GM23338 (cell line): ENCODE data around the gene TEFM. TPM values are rescaled to one million over a fixed set of nuclear protein-coding genes. Genes with fewer than 3 reads are reported as not detected.

Experiments
- CREB1 ChIP-seq: fragments of 250-450 bp; sonication (Bioruptor Pico); IDR thresholded peaks from 2 replicates; pipeline ENCODE4 v1.5.0; 2020; ENCODE audit warnings: low read depth, mild to moderate bottlenecking, moderate library complexity
- ETS1 ChIP-seq: IDR thresholded peaks from 2 replicates; pipeline ENCODE4 v1.6.1; 2016; ENCODE audit warnings: antibody characterized with exemption
- ZNF331 ChIP-seq: fragments of 250-450 bp; sonication (Bioruptor Pico); IDR thresholded peaks from 2 replicates; pipeline ENCODE4 v1.5.0; 2020; ENCODE audit warnings: low read depth, mild to moderate bottlenecking, moderate library complexity
- polyA plus RNA-seq: library from polyadenylated mRNA; unstranded; fragments of >200 nt; fragmentation: Nextera tagmentation; extraction: Ambion mirVana; gene quantifications from 2 replicates; pipeline ENCODE4 v1.2.1, GENCODE V29; 2016
- total RNA-seq: library from RNA; depleted of rRNA; stranded (reverse); fragments of >200 nt; shearing (Covaris generic); gene quantifications from 2 replicates; pipeline ENCODE4 v1.2.3, GENCODE V29; 2014
- TF ChIP-seq, protein P1 (sequence below): fragments of 250-450 bp; sonication (Bioruptor Pico); IDR thresholded peaks from 2 replicates; pipeline ENCODE4 v1.5.0; 2020; ENCODE audit warnings: mild to moderate bottlenecking, moderate library complexity
- TF ChIP-seq, protein P2 (sequence below): IDR thresholded peaks from one replicate; pipeline ENCODE4 v1.6.1; 2018; ENCODE audit warnings: antibody characterized with exemption; ENCODE audit not compliant: unreplicated experiment

Gene TEFM
- total and polyA plus RNA-seq, 2 experiments from 2014 or later = 15.9 to 33.3 TPM

DNA sequence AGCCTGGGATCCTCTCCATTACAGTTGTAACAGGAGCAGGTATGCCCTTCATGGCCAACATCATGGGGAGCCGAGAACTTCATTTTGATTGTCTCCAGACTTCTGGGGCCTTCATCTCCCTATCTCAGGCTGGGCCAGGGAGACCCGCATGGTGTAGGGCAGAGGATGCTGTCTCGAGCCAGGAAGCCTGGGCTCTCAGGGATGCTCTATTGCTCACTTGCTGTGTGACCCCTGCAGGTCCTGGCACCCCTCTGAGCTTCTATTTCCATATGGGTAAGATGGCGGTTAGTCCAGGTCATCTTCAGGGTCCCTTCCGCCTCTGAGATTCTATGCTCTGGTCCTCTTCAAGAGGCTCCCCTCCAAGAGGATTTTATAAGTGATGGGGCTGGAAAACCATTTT lies 44.2 kb upstream of the TEFM start (continued):
- TF ChIP-seq, protein P1, sequence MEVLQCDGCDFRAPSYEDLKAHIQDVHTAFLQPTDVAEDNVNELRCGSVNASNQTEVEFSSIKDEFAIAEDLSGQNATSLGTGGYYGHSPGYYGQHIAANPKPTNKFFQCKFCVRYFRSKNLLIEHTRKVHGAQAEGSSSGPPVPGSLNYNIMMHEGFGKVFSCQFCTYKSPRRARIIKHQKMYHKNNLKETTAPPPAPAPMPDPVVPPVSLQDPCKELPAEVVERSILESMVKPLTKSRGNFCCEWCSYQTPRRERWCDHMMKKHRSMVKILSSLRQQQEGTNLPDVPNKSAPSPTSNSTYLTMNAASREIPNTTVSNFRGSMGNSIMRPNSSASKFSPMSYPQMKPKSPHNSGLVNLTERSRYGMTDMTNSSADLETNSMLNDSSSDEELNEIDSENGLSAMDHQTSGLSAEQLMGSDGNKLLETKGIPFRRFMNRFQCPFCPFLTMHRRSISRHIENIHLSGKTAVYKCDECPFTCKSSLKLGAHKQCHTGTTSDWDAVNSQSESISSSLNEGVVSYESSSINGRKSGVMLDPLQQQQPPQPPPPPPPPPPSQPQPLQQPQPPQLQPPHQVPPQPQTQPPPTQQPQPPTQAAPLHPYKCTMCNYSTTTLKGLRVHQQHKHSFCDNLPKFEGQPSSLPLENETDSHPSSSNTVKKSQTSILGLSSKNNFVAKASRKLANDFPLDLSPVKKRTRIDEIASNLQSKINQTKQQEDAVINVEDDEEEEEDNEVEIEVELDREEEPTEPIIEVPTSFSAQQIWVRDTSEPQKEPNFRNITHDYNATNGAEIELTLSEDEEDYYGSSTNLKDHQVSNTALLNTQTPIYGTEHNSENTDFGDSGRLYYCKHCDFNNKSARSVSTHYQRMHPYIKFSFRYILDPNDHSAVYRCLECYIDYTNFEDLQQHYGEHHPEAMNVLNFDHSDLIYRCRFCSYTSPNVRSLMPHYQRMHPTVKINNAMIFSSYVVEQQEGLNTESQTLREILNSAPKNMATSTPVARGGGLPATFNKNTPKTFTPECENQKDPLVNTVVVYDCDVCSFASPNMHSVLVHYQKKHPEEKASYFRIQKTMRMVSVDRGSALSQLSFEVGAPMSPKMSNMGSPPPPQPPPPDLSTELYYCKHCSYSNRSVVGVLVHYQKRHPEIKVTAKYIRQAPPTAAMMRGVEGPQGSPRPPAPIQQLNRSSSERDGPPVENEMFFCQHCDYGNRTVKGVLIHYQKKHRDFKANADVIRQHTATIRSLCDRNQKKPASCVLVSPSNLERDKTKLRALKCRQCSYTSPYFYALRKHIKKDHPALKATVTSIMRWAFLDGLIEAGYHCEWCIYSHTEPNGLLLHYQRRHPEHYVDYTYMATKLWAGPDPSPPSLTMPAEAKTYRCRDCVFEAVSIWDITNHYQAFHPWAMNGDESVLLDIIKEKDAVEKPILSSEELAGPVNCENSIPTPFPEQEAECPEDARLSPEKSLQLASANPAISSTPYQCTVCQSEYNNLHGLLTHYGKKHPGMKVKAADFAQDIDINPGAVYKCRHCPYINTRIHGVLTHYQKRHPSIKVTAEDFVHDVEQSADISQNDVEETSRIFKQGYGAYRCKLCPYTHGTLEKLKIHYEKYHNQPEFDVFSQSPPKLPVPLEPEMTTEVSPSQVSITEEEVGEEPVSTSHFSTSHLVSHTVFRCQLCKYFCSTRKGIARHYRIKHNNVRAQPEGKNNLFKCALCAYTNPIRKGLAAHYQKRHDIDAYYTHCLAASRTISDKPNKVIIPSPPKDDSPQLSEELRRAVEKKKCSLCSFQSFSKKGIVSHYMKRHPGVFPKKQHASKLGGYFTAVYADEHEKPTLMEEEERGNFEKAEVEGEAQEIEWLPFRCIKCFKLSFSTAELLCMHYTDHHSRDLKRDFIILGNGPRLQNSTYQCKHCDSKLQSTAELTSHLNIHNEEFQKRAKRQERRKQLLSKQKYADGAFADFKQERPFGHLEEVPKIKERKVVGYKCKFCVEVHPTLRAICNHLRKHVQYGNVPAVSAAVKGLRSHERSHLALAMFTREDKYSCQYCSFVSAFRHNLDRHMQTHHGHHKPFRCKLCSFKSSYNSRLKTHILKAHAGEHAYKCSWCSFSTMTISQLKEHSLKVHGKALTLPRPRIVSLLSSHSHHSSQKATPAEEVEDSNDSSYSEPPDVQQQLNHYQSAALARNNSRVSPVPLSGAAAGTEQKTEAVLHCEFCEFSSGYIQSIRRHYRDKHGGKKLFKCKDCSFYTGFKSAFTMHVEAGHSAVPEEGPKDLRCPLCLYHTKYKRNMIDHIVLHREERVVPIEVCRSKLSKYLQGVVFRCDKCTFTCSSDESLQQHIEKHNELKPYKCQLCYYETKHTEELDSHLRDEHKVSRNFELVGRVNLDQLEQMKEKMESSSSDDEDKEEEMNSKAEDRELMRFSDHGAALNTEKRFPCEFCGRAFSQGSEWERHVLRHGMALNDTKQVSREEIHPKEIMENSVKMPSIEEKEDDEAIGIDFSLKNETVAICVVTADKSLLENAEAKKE (CRISPR knock-in tag) = no peak
- TF ChIP-seq ETS1 = no peak
- no peak for TF ChIP-seq ZNF331 (CRISPR knock-in tag)
- TF ChIP-seq, protein P2, sequence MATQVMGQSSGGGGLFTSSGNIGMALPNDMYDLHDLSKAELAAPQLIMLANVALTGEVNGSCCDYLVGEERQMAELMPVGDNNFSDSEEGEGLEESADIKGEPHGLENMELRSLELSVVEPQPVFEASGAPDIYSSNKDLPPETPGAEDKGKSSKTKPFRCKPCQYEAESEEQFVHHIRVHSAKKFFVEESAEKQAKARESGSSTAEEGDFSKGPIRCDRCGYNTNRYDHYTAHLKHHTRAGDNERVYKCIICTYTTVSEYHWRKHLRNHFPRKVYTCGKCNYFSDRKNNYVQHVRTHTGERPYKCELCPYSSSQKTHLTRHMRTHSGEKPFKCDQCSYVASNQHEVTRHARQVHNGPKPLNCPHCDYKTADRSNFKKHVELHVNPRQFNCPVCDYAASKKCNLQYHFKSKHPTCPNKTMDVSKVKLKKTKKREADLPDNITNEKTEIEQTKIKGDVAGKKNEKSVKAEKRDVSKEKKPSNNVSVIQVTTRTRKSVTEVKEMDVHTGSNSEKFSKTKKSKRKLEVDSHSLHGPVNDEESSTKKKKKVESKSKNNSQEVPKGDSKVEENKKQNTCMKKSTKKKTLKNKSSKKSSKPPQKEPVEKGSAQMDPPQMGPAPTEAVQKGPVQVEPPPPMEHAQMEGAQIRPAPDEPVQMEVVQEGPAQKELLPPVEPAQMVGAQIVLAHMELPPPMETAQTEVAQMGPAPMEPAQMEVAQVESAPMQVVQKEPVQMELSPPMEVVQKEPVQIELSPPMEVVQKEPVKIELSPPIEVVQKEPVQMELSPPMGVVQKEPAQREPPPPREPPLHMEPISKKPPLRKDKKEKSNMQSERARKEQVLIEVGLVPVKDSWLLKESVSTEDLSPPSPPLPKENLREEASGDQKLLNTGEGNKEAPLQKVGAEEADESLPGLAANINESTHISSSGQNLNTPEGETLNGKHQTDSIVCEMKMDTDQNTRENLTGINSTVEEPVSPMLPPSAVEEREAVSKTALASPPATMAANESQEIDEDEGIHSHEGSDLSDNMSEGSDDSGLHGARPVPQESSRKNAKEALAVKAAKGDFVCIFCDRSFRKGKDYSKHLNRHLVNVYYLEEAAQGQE = no peak
- no peak for TF ChIP-seq CREB1 (CRISPR knock-in tag)
